GM12878 (cell line): ENCODE measurements around the gene FCHSD2. TPM values are rescaled to one million over a fixed set of nuclear protein-coding genes. Genes with fewer than 3 reads are reported as not detected.

Experiments used
- ATAC-seq: fragments of 200-7000 bp; cut with Tn5 transposase; 3 replicates; pipeline ENCODE4 v1.9.1; 2020; ENCODE audit warnings: mild to moderate bottlenecking, moderate library complexity
- BruUV-seq: library from RNA; stranded (reverse); fragments of 400-500 nt; replicated peaks from 2 replicates; lab custom pipeline; 2021; lab: Mats Ljungman, UMichigan
- CTCF ChIA-PET: fragments of 300-600 bp; sonication (Branson Sonifier 250); formaldehyde crosslinking; extraction: SDS; loops from one replicate; lab custom pipeline; 2021; ENCODE audit warnings: inconsistent platforms; lab: Yijun Ruan, JAX
- POLR2A ChIA-PET: fragments of 350-600 bp; formaldehyde crosslinking; extraction: SDS; loops from one replicate; lab custom pipeline; 2021; ENCODE audit warnings: inconsistent platforms; lab: Charles Lee
- RAD21 ChIA-PET: fragments of 300-600 bp; sonication (Branson Sonifier 250); formaldehyde crosslinking; loops from one replicate; lab custom pipeline; 2023; ENCODE audit warnings: antibody characterized with exemption; ENCODE audit not compliant: unreplicated experiment; lab: Charles Lee
- SMC1A ChIA-PET: fragments of 300-600 bp; sonication (Branson Sonifier 250); formaldehyde crosslinking; loops from one replicate; lab custom pipeline; 2023; ENCODE audit not compliant: unreplicated experiment, uncharacterized antibody; lab: Charles Lee
- DNase-seq: peaks from one replicate; pipeline ENCODE4 v3.0.0-alpha.2; 2011; ENCODE audit warnings: low read depth, low spot score
- FAIRE-seq: peaks from 3 replicates; lab custom pipeline; 2011; peaks lifted over from hg19 to GRCh38; lab: Jason Lieb, UNC
- H2AFZ ChIP-seq: 2 replicates; pipeline ENCODE4 v1.6.0; 2011; ENCODE audit warnings: low read depth, low read length, control low read depth; ENCODE audit not compliant: control insufficient read depth
- H3K27ac ChIP-seq: 2 replicates; pipeline ENCODE4 v1.5.1; 2011; ENCODE audit warnings: control low read depth; ENCODE audit not compliant: control insufficient read depth, insufficient read depth
- H3K27me3 ChIP-seq, 2 experiments: replicated peaks in 1 of 2; 2 replicates each; pipeline versions ENCODE4 v1.6.0 to v1.6.1; 2011; ENCODE audit warnings: low read length in 1 of 2; ENCODE audit not compliant: control insufficient read depth in 2 of 2, insufficient read depth in 2 of 2
- H3K36me3 ChIP-seq, 2 experiments: 2 replicates each; pipeline ENCODE4 v1.5.1; 2011; ENCODE audit warnings: low read length in 1 of 2; ENCODE audit not compliant: control insufficient read depth in 2 of 2, insufficient read depth in 2 of 2
- H3K4me1 ChIP-seq: 2 replicates; pipeline ENCODE4 v1.6.1; 2011; ENCODE audit warnings: mild to moderate bottlenecking, low read length, moderate library complexity, mixed read lengths; ENCODE audit not compliant: control insufficient read depth, insufficient read depth
- H3K4me2 ChIP-seq: 2 replicates; pipeline ENCODE4 v1.6.0; 2011; ENCODE audit warnings: control low read depth; ENCODE audit not compliant: control insufficient read depth, insufficient read depth
- H3K4me3 ChIP-seq: fragments of 200-600 bp; sonication (generic); 2 replicates; pipeline ENCODE4 v1.5.1; 2016
- H3K79me2 ChIP-seq: 2 replicates; pipeline ENCODE4 v1.6.0; 2011; ENCODE audit warnings: low read length; ENCODE audit not compliant: control insufficient read depth, insufficient read depth
- H3K9ac ChIP-seq: 2 replicates; pipeline ENCODE4 v1.8.0; 2011; ENCODE audit warnings: low read length, control low read depth, mixed read lengths; ENCODE audit not compliant: control insufficient read depth, insufficient read depth
- H3K9me3 ChIP-seq: replicated peaks from 3 replicates; pipeline ENCODE4 v1.5.1; 2011; ENCODE audit warnings: mild to moderate bottlenecking, low read length; ENCODE audit not compliant: control insufficient read depth, insufficient read depth
- H4K20me1 ChIP-seq: 2 replicates; pipeline ENCODE4 v1.6.0; 2011; ENCODE audit not compliant: control insufficient read depth, insufficient read depth
- EED ChIP-seq: sonication (generic); IDR thresholded peaks from 2 replicates; pipeline ENCODE4 v1.6.1; 2016; ENCODE audit warnings: antibody characterized with exemption, low read depth
- HDAC6 ChIP-seq: fragments of 200-600 bp; sonication (generic); IDR thresholded peaks from one replicate; pipeline ENCODE4 v1.8.0; 2017; ENCODE audit warnings: antibody characterized with exemption; ENCODE audit not compliant: unreplicated experiment
- IKZF2 ChIP-seq, 2 experiments: fragments of 450-650 bp; IDR thresholded peaks; 2 replicates each; pipeline ENCODE4 v1.6.1; 2017; ENCODE audit warnings: mild to moderate bottlenecking in 2 of 2, moderate library complexity in 2 of 2
- MEF2A ChIP-seq: IDR thresholded peaks from 2 replicates; pipeline ENCODE4 v1.6.1; 2011; ENCODE audit warnings: low read depth, mild to moderate bottlenecking, low read length, moderate library complexity; ENCODE audit not compliant: insufficient read depth
- NRF1 ChIP-seq: conservative IDR thresholded peaks from 2 replicates; pipeline ENCODE4 v1.6.1; 2011; ENCODE audit warnings: mild to moderate bottlenecking, low read depth, low read length, improper control_type of control experiment
- TCF3 ChIP-seq: IDR thresholded peaks from 2 replicates; pipeline ENCODE4 v1.6.1; 2012; ENCODE audit warnings: low read depth, mild to moderate bottlenecking, low read length, borderline replicate concordance; ENCODE audit not compliant: insufficient read depth
- WRNIP1 ChIP-seq: IDR thresholded peaks from 2 replicates; pipeline ENCODE4 v1.6.1; 2011; ENCODE audit warnings: low read depth, low read length, improper control_type of control experiment, borderline replicate concordance
- WGBS: methylation state at CpG from one replicate; pipeline ENCODE4 v1.1.6; 2016; ENCODE audit warnings: low lambda C conversion rate; ENCODE audit not compliant: insufficient replicate concordance, insufficient coverage; ENCODE audit errors: missing lambda C conversion rate; 5-methylcytosine and 5-hydroxymethylcytosine counted together
- in situ Hi-C: fragments of 300-500 bp; cut with MboI; formaldehyde crosslinking; loops from 9 replicates; pipeline ENCODE4 v1.14.3; 2018; ENCODE audit warnings: mixed read lengths
- intact Hi-C: fragments of 100-400 bp; cut with micrococcal nuclease; formaldehyde crosslinking; loops from one replicate; pipeline ENCODE4 v1.14.2; 2022; ENCODE audit not compliant: unreplicated experiment
- polyA plus RNA-seq, 11 experiments: library from polyadenylated mRNA; depleted of rRNA in 4 of 11; unstranded in 6 of 11; stranded (reverse) in 5 of 11; fragments of >200 nt; fragmentation: Nextera tagmentation in 4 of 11; fragmentation: Illumina TruSeq in 1 of 11; extraction: Ambion mirVana in 4 of 11; extraction: Trizol in 1 of 11; gene quantifications; 1 replicate in 1 of 11; 2 replicates in 10 of 11; pipeline versions ENCODE4 v1.2.1 to v1.2.3, GENCODE V29; 2011 to 2016; ENCODE audit warnings: inconsistent platforms in 2 of 11, missing spikeins in 2 of 11, low read depth in 1 of 11
- total RNA-seq, 4 experiments: library from RNA; depleted of rRNA in 3 of 4; stranded (reverse); fragments of >200 nt in 3 of 4; fragmentation: Illumina TruSeq in 1 of 4; extraction: Trizol in 1 of 4; gene quantifications; 2 replicates each; pipeline versions ENCODE4 v1.2.1 to v1.2.3, GENCODE V29; 2013 to 2021
- TF ChIP-seq, protein P1 (sequence below): fragments of 450-650 bp; IDR thresholded peaks from 2 replicates; pipeline ENCODE4 v1.6.1; 2014; ENCODE audit warnings: mild to moderate bottlenecking
- TF ChIP-seq, protein P2 (sequence below), 3 experiments: IDR thresholded peaks in 2 of 3; conservative IDR thresholded peaks in 1 of 3; 2 replicates each; pipeline ENCODE4 v1.5.1; 2011; ENCODE audit warnings: low read depth in 3 of 3, low read length in 3 of 3, mild to moderate bottlenecking in 3 of 3, control low read depth in 2 of 3, moderate library complexity in 2 of 3, inconsistent platforms in 1 of 3, mixed read lengths in 1 of 3; ENCODE audit not compliant: control insufficient read depth in 2 of 3, insufficient read depth in 1 of 3; ENCODE audit errors: extremely low read depth in 1 of 3

Gene FCHSD2
- total and polyA plus RNA-seq, 10 of the 15 experiments (the other 5 are each of a cell fraction or from before 2014, with no cell fraction given) = 13.2 to 89.8 (median 47.8) TPM

DNA sequence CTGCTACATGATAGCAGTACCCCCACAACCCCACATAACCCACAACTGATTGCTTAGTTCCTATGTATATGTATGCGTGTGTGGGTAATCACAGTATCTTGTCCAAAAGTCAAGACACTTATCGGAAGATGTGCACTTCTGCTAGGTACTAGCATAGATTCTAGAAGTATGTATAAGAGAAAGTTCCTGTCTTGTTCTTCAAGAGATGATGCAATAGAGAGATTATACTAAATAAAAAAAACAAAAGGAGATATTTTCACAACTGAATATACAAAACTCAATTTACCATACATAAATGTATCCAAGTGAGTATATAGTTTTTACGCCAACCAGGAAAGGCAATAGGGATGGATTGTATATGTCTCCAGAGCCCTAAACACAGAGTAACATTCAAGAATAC lies 112.0 kb downstream of the FCHSD2 start:
- Histone ChIP-seq H3K4me3 (no peak overlapping the region), H2AFZ (no peak overlapping the region), H3K79me2 (peaks cover 18% of the 10 kb centered on the region), H3K27me3 (no peaks in the 10 kb centered on the region), H3K9me3 (peaks cover 43% of the 10 kb centered on the region), H3K36me3 (peaks cover 5 to 10% of the 10 kb centered on the region in 2 experiments; a peak in 3 of 4 replicates), H3K9ac (no peak overlapping the region), H3K4me1 (no peaks in the 10 kb centered on the region), H3K4me2 (no peak overlapping the region), H4K20me1 (no peaks in the 10 kb centered on the region), H3K27ac (no peak overlapping the region)
- ATAC-seq = no peak
- no TSS peak for BruUV-seq
- no peak for FAIRE-seq
- 98% methylated on average over 3 of the region's 3 CpGs for WGBS
- DNase-seq = no peak
- SMC1A ChIA-PET = interaction anchor here (1.3 kb wide), 1 partner anchor 147 kb away, joined by 4 read pairs; no protein-coding TSS in a partner anchor
- RAD21 ChIA-PET = no interaction called here
- in situ Hi-C loops = no loop called here
- intact Hi-C loops = no loop called here
- TF ChIP-seq EED (no peak), IKZF2 (IDR thresholded peaks at IDR 0.05) (no peak), NRF1 (no peak), TCF3 (no peak), WRNIP1 (no peak), MEF2A (no peak), HDAC6 (no peak)
- TF ChIP-seq, protein P1, sequence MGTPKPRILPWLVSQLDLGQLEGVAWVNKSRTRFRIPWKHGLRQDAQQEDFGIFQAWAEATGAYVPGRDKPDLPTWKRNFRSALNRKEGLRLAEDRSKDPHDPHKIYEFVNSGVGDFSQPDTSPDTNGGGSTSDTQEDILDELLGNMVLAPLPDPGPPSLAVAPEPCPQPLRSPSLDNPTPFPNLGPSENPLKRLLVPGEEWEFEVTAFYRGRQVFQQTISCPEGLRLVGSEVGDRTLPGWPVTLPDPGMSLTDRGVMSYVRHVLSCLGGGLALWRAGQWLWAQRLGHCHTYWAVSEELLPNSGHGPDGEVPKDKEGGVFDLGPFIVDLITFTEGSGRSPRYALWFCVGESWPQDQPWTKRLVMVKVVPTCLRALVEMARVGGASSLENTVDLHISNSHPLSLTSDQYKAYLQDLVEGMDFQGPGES = no peak
- TF ChIP-seq, protein P2, sequence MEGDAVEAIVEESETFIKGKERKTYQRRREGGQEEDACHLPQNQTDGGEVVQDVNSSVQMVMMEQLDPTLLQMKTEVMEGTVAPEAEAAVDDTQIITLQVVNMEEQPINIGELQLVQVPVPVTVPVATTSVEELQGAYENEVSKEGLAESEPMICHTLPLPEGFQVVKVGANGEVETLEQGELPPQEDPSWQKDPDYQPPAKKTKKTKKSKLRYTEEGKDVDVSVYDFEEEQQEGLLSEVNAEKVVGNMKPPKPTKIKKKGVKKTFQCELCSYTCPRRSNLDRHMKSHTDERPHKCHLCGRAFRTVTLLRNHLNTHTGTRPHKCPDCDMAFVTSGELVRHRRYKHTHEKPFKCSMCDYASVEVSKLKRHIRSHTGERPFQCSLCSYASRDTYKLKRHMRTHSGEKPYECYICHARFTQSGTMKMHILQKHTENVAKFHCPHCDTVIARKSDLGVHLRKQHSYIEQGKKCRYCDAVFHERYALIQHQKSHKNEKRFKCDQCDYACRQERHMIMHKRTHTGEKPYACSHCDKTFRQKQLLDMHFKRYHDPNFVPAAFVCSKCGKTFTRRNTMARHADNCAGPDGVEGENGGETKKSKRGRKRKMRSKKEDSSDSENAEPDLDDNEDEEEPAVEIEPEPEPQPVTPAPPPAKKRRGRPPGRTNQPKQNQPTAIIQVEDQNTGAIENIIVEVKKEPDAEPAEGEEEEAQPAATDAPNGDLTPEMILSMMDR (IDR thresholded peaks at IDR 0.05 in 2 of 3, conservative IDR thresholded peaks at IDR 0.05 in 1 of 3; ENCODE audit: control insufficient read depth in 2 of 3, extremely low read depth in 1 of 3, insufficient read depth in 1 of 3, low read depth in 3 of 3, low read length in 3 of 3) = no peak
- CTCF ChIA-PET = no interaction called here
- POLR2A ChIA-PET = no interaction called here
